ENCODE data around the gene NPTX1. TPM values are rescaled to one million over a fixed set of nuclear protein-coding genes. Genes with fewer than 3 reads are reported as not detected.

Gene NPTX1
- total RNA-seq, 4 donors from 2014 or later: 1.2 to 6.3 (median 3.8) TPM

- no peaks in the 10 kb centered on the region for H3K36me3 ChIP-seq
- no peak for ATAC-seq
- H3K27ac ChIP-seq: no peak overlapping the region
- peaks cover 0 to 14% (median 0%) of the 10 kb centered on the region in 3 donors for H3K9me3 ChIP-seq
- peaks cover 0 to 14% (median 13%) of the 10 kb centered on the region in 3 donors for H3K4me1 ChIP-seq
- H3K27me3 ChIP-seq: peaks cover 99% of the 10 kb centered on the region
- 50 to 53% methylated on average over 4 to 10 of the region's 16 CpGs for WGBS, 2 donors (ENCODE audit: low coverage in 1 of 2)
- TF ChIP-seq POLR2AphosphoS5 (IDR thresholded peaks at IDR 0.05) (no peak), EP300 (IDR thresholded peaks at IDR 0.05) (no peak), POLR2A (IDR thresholded peaks at IDR 0.05) (no peak), CTCF (IDR thresholded peaks at IDR 0.05) (no peak)
- no peak overlapping the region for H3K4me3 ChIP-seq
Measured at GRCh38 chr17:80482555-80483308, 6.3 kb upstream of the NPTX1 start.

- H3K9me3 ChIP-seq: peaks cover 0 to 6% (median 0%) of the 10 kb centered on the region in 3 donors
- H3K36me3 ChIP-seq: no peaks in the 10 kb centered on the region
- peaks cover 0 to 21% (median 20%) of the 10 kb centered on the region in 3 donors for H3K4me1 ChIP-seq
- H3K27me3 ChIP-seq: peaks cover 99% of the 10 kb centered on the region
- TF ChIP-seq CTCF (IDR thresholded peaks at IDR 0.05) (no peak), POLR2AphosphoS5 (IDR thresholded peaks at IDR 0.05) (no peak), POLR2A (IDR thresholded peaks at IDR 0.05) (no peak), EP300 (IDR thresholded peaks at IDR 0.05) (no peak)
- no CpG with 5 or more reads among the region's 4 CpGs for WGBS, 2 donors (ENCODE audit: low coverage in 1 of 2)
- H3K4me3 ChIP-seq: no peak overlapping the region
- no peak overlapping the region for H3K27ac ChIP-seq
- ATAC-seq: no peak
Measured at GRCh38 chr17:80482058-80482318, 5.6 kb upstream of the NPTX1 start.

GRCh38 chr17:80481284-80482057 lies 5.1 kb upstream of the NPTX1 start:
- ATAC-seq: no peak
- Histone ChIP-seq H3K4me1 (peaks cover 0 to 27% (median 26%) of the 10 kb centered on the region in 3 donors), H3K36me3 (no peaks in the 10 kb centered on the region), H3K27me3 (peaks cover 99% of the 10 kb centered on the region), H3K27ac (no peak overlapping the region), H3K9me3 (peaks cover 0 to under 1% (median 0%) of the 10 kb centered on the region in 3 donors), H3K4me3 (no peak overlapping the region)
- TF ChIP-seq EP300 (IDR thresholded peaks at IDR 0.05) (no peak), CTCF (IDR thresholded peaks at IDR 0.05) (no peak)
- 39 to 87% methylated on average over 3 to 5 of the region's 21 CpGs for WGBS, 2 donors (ENCODE audit: low coverage in 1 of 2)

- no peak for TF ChIP-seq POLR2AphosphoS5 (IDR thresholded peaks at IDR 0.05)
- no peak for TF ChIP-seq POLR2A (IDR thresholded peaks at IDR 0.05)
- TF ChIP-seq EP300 (IDR thresholded peaks at IDR 0.05): no peak
- TF ChIP-seq CTCF (IDR thresholded peaks at IDR 0.05): no peak
- Histone ChIP-seq H3K4me3 (no peak overlapping the region), H3K9me3 (no peaks in the 10 kb centered on the region), H3K4me1 (peaks cover 0 to 39% (median 32%) of the 10 kb centered on the region in 3 donors), H3K27ac (no peak overlapping the region), H3K36me3 (no peaks in the 10 kb centered on the region), H3K27me3 (peaks cover 99% of the 10 kb centered on the region)
- ATAC-seq: no peak
- WGBS, 2 donors (ENCODE audit: low coverage in 1 of 2): 74 to 78% methylated on average over 6 to 7 of the region's 7 CpGs
Measured at GRCh38 chr17:80480248-80480647, 3.8 kb upstream of the NPTX1 start.

GRCh38 chr17:80479246-80479566 lies 2.8 kb upstream of the NPTX1 start:
- ATAC-seq: no peak
- H3K9me3 ChIP-seq: no peaks in the 10 kb centered on the region
- WGBS, 2 donors (ENCODE audit: low coverage in 1 of 2): 59% methylated on average over 6 of the region's 9 CpGs; no CpG with 5 or more reads in 1 of the 2 donors
- H3K4me3 ChIP-seq: no peak overlapping the region
- no peak for TF ChIP-seq POLR2AphosphoS5 (IDR thresholded peaks at IDR 0.05)
- no peak for TF ChIP-seq EP300 (IDR thresholded peaks at IDR 0.05)
- TF ChIP-seq CTCF (IDR thresholded peaks at IDR 0.05): no peak
- TF ChIP-seq POLR2A (IDR thresholded peaks at IDR 0.05): no peak
- peaks cover 100% of the 10 kb centered on the region for H3K27me3 ChIP-seq
- no peaks in the 10 kb centered on the region for H3K36me3 ChIP-seq
- peaks cover 0 to 49% (median 42%) of the 10 kb centered on the region in 3 donors for H3K4me1 ChIP-seq
- no peak overlapping the region for H3K27ac ChIP-seq

Data from gastroesophageal sphincter (tissue), 4 donors.